ENCODE results near the gene LIFR. TPM values are rescaled to one million over a fixed set of nuclear protein-coding genes. Genes with fewer than 3 reads are reported as not detected.

LIFR gene
- total RNA-seq, 1 experiment from 2014 or later = 10.6 TPM

GRCh38 chr5:38575476-38575875, 19.0 kb upstream of the LIFR start:
- Histone ChIP-seq H3K36me3 (ENCODE audit: control insufficient read depth in 1 of 2, insufficient read depth in 2 of 2, low read length in 2 of 2) (no peaks in the 10 kb centered on the region), H3K27ac (ENCODE audit: low read depth, low read length) (no peak overlapping the region), H3K79me2 (ENCODE audit: insufficient read depth, low read length) (no peaks in the 10 kb centered on the region), H3K4me3 (replicated peaks in 1 of 2; ENCODE audit: low read depth in 1 of 2, low read length in 2 of 2) (no peak overlapping the region), H3K27me3 (ENCODE audit: insufficient read depth, low read length) (no peaks in the 10 kb centered on the region), H2AFZ (ENCODE audit: low read depth, low read length, poor library complexity, severe bottlenecking) (no peak overlapping the region), H3K9ac (ENCODE audit: low read length) (no peak overlapping the region), H3K4me2 (ENCODE audit: low read length) (no peak overlapping the region), H4K20me1 (ENCODE audit: insufficient read depth) (no peaks in the 10 kb centered on the region), H3K9me2 (ENCODE audit: insufficient read depth) (no peaks in the 10 kb centered on the region), H3K9me3 (ENCODE audit: control insufficient read depth in 1 of 2, insufficient read depth in 1 of 2, low read depth in 1 of 2, low read length in 2 of 2) (no peaks in the 10 kb centered on the region), H3K4me1 (ENCODE audit: control insufficient read depth in 1 of 2, insufficient read depth in 2 of 2, low read length in 2 of 2) (no peaks in the 10 kb centered on the region)
- ATAC-seq (no peak), DNase-seq (ENCODE audit: low read depth, low spot score) (no peak)
- CTCF ChIA-PET = no interaction called here
- BruUV-seq (replicated peaks) = no TSS peak
- RAD21 ChIA-PET (ENCODE audit: low non-redundant PET in 1 of 2, low total read pairs in 2 of 2, uncharacterized antibody in 2 of 2, unreplicated experiment in 2 of 2) = no interaction called here
- intact Hi-C loops (cut with micrococcal nuclease) = no loop called here
- POLR2A ChIA-PET = no interaction called here
- TF ChIP-seq MAX (IDR thresholded peaks at IDR 0.05) (no peak), ZBTB33 (IDR thresholded peaks at IDR 0.05; ENCODE audit: extremely low read depth, insufficient replicate concordance, low read length) (no peak), FOSL1 (IDR thresholded peaks at IDR 0.05; ENCODE audit: low read depth) (no peak), RAD21 (IDR thresholded peaks at IDR 0.05; ENCODE audit: low read depth) (no peak), CBX3 (IDR thresholded peaks at IDR 0.05; ENCODE audit: low read depth) (no peak), SRF (IDR thresholded peaks at IDR 0.05; ENCODE audit: low read depth) (no peak), POLR2AphosphoS5 (IDR thresholded peaks at IDR 0.05; ENCODE audit: low read depth, low read length) (no peak), EZH2phosphoT487 (IDR thresholded peaks at IDR 0.05; ENCODE audit: borderline replicate concordance) (no peak), EGR1 (IDR thresholded peaks at IDR 0.05; ENCODE audit: low read depth) (no peak), SIN3A (IDR thresholded peaks at IDR 0.05; ENCODE audit: low read depth) (no peak), SP1 (IDR thresholded peaks at IDR 0.05; ENCODE audit: low read depth) (no peak), ELF1 (IDR thresholded peaks at IDR 0.05; ENCODE audit: borderline replicate concordance, low read depth) (no peak), POLR2A (IDR thresholded peaks at IDR 0.05; ENCODE audit: borderline replicate concordance, extremely low read depth, insufficient read depth, insufficient read length) (no peak), CEBPB (IDR thresholded peaks at IDR 0.05; ENCODE audit: low read depth) (no peak)

All from HCT116 (cell line).